ENCODE data around the gene PARD3B. TPM values are rescaled to one million over a fixed set of nuclear protein-coding genes. Genes with fewer than 3 reads are reported as not detected.

Gene PARD3B
- total RNA-seq, 1 experiment from 2014 or later = 2.0 TPM

DNA sequence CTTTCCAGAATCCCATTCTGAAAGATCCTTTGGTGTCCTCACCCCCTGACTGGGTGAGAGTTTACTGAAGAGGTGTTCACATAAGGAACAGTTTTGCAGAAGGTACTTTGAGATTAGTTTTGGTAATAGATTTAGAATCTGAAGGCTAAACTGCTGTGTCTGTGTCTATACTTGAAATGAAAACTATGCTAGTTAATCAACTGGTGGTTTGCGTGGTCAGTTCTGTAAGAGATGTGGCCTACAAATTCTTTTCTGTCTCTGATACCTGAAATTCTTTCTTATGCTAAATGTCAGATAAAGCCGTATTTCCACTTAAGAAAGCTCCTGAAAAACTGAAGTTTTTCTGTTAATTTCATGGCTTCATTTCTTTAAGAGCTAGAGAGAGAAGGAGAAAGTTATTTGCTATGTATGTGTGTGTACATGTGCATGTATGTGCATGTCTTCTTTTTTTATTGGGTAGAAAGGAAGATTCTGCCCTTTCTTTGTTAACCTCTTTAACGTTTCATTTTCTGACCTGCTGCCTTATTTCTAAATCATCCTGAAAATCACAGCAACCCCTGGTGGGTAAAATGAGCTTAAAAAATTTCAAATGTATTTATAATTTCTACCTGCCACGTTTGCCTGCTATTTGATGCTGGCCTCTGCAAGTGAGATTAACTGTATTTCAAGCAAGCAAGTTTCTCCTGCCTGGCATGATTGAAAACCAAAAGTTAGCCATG lies 585.0 kb downstream of the PARD3B start:
- H3K79me2 ChIP-seq (ENCODE audit: insufficient read depth, low read length) = no peaks in the 10 kb centered on the region
- ATAC-seq = no peak
- H3K4me3 ChIP-seq (replicated peaks in 1 of 2; ENCODE audit: low read depth in 1 of 2, low read length in 2 of 2) = no peak overlapping the region
- no peak for TF ChIP-seq EGR1 (IDR thresholded peaks at IDR 0.05; ENCODE audit: low read depth)
- TF ChIP-seq CEBPB (IDR thresholded peaks at IDR 0.05; ENCODE audit: low read depth) = no peak
- no peak overlapping the region for H2AFZ ChIP-seq (ENCODE audit: low read depth, low read length, poor library complexity, severe bottlenecking)
- no peaks in the 10 kb centered on the region for H4K20me1 ChIP-seq (ENCODE audit: insufficient read depth)
- no peak overlapping the region for H3K4me2 ChIP-seq (ENCODE audit: low read length)
- BruUV-seq (replicated peaks) = no TSS peak
- H3K4me1 ChIP-seq (ENCODE audit: control insufficient read depth in 1 of 2, insufficient read depth in 2 of 2, low read length in 2 of 2) = no peaks in the 10 kb centered on the region
- no peak overlapping the region for H3K9ac ChIP-seq (ENCODE audit: low read length)
- no peak overlapping the region for H3K27ac ChIP-seq (ENCODE audit: low read depth, low read length)
- ChIA-PET POLR2A (no interaction called here), RAD21 (ENCODE audit: low non-redundant PET in 1 of 2, low total read pairs in 2 of 2, uncharacterized antibody in 2 of 2, unreplicated experiment in 2 of 2) (no interaction called here), CTCF (no interaction called here)
- DNase-seq (ENCODE audit: low read depth, low spot score) = no peak
- intact Hi-C loops (cut with micrococcal nuclease) = no loop called here
- H3K36me3 ChIP-seq (ENCODE audit: control insufficient read depth in 1 of 2, insufficient read depth in 2 of 2, low read length in 2 of 2) = no peaks in the 10 kb centered on the region
- H3K9me3 ChIP-seq (ENCODE audit: control insufficient read depth in 1 of 2, insufficient read depth in 1 of 2, low read depth in 1 of 2, low read length in 2 of 2) = no peaks in the 10 kb centered on the region
- no peaks in the 10 kb centered on the region for H3K9me2 ChIP-seq (ENCODE audit: insufficient read depth)
- no peaks in the 10 kb centered on the region for H3K27me3 ChIP-seq (ENCODE audit: insufficient read depth, low read length)

DNA sequence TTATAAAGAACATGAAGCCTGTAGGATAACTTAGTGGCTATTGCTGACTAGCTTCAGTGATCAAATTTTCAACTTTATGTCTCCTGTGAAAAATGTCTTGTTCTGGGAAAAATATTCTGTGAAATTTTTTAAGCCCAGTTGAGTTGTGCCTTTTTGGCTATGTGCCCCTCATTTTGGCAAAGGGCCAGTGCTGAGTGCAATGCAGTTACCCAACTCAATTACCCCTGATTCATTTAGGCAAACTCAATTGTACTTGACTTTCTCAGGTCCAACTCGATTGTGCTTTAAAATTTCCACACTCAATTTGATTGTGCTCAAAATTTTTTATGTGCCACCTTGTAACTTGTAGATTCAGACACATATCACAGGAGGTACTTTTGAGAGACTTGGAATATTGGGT lies 588.3 kb downstream of the PARD3B start:
- CTCF ChIA-PET = no interaction called here
- H3K27ac ChIP-seq (ENCODE audit: low read depth, low read length) = no peak overlapping the region
- BruUV-seq (replicated peaks) = no TSS peak
- intact Hi-C loops (cut with micrococcal nuclease) = no loop called here
- ATAC-seq (no peak), DNase-seq (ENCODE audit: low read depth, low spot score) (no peak)
- H3K27me3 ChIP-seq (ENCODE audit: insufficient read depth, low read length) = no peaks in the 10 kb centered on the region
- no peaks in the 10 kb centered on the region for H3K79me2 ChIP-seq (ENCODE audit: insufficient read depth, low read length)
- no peaks in the 10 kb centered on the region for H3K9me2 ChIP-seq (ENCODE audit: insufficient read depth)
- H3K9me3 ChIP-seq (ENCODE audit: control insufficient read depth in 1 of 2, insufficient read depth in 1 of 2, low read depth in 1 of 2, low read length in 2 of 2) = no peaks in the 10 kb centered on the region
- no peak overlapping the region for H2AFZ ChIP-seq (ENCODE audit: low read depth, low read length, poor library complexity, severe bottlenecking)
- POLR2A ChIA-PET = no interaction called here
- RAD21 ChIA-PET (ENCODE audit: low non-redundant PET in 1 of 2, low total read pairs in 2 of 2, uncharacterized antibody in 2 of 2, unreplicated experiment in 2 of 2) = no interaction called here
- no peaks in the 10 kb centered on the region for H4K20me1 ChIP-seq (ENCODE audit: insufficient read depth)
- no peaks in the 10 kb centered on the region for H3K4me1 ChIP-seq (ENCODE audit: control insufficient read depth in 1 of 2, insufficient read depth in 2 of 2, low read length in 2 of 2)
- no peaks in the 10 kb centered on the region for H3K36me3 ChIP-seq (ENCODE audit: control insufficient read depth in 1 of 2, insufficient read depth in 2 of 2, low read length in 2 of 2)
- no peak for TF ChIP-seq ZFX (IDR thresholded peaks at IDR 0.05)
- no peak for TF ChIP-seq POLR2AphosphoS5 (IDR thresholded peaks at IDR 0.05; ENCODE audit: low read depth, low read length)
- no peak for TF ChIP-seq RAD21 (IDR thresholded peaks at IDR 0.05; ENCODE audit: low read depth)
- no peak for TF ChIP-seq EZH2 (IDR thresholded peaks at IDR 0.05)
- TF ChIP-seq FOSL1 (IDR thresholded peaks at IDR 0.05; ENCODE audit: low read depth) = no peak
- TF ChIP-seq JUND (IDR thresholded peaks at IDR 0.05) = no peak
- TF ChIP-seq POLR2A (IDR thresholded peaks at IDR 0.05; ENCODE audit: borderline replicate concordance, extremely low read depth, insufficient read depth, insufficient read length) = no peak
- no peak overlapping the region for H3K9ac ChIP-seq (ENCODE audit: low read length)
- H3K4me2 ChIP-seq (ENCODE audit: low read length) = no peak overlapping the region
- H3K4me3 ChIP-seq (replicated peaks in 1 of 2; ENCODE audit: low read depth in 1 of 2, low read length in 2 of 2) = no peak overlapping the region
